Testis (tissue), 2 donors: Measurements from ENCODE around the gene CDH11.

ENCODE experiments used
- POLR2A ChIP-seq: fragments of 450-650 bp; IDR thresholded peaks from one replicate; pipeline ENCODE4 v1.6.1; 2017; ENCODE audit warnings: antibody characterized with exemption, mild to moderate bottlenecking, moderate library complexity
- TF ChIP-seq, protein P1 (sequence below), 3 experiments: fragments of 450-650 bp in 2 of 3; fragments of 200-600 bp in 1 of 3; sonication (generic) in 1 of 3; IDR thresholded peaks; one replicate each; pipeline ENCODE4 v1.5.1; 2016 to 2019; ENCODE audit warnings: antibody characterized with exemption in 3 of 3, mild to moderate bottlenecking in 2 of 3, moderate library complexity in 1 of 3

DNA sequence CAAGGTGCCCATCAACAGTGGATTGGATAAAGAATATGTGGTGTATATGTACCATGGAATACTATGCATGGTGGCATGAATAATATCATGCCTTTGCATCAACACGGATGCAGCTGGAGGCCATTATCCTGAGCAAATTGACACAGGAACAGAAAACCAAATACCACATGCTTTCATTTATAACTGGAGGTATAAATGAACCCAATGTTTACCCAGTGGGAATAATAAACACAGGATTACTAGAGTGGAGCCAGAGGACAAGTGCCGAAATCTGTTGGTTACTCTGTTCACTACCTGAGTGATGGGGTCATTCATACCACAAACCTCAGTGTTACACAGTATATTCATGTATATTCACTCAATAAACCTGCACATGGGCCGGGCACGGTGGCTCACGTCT, 125.2 kb downstream of the CDH11 start:
- TF ChIP-seq, protein P1, sequence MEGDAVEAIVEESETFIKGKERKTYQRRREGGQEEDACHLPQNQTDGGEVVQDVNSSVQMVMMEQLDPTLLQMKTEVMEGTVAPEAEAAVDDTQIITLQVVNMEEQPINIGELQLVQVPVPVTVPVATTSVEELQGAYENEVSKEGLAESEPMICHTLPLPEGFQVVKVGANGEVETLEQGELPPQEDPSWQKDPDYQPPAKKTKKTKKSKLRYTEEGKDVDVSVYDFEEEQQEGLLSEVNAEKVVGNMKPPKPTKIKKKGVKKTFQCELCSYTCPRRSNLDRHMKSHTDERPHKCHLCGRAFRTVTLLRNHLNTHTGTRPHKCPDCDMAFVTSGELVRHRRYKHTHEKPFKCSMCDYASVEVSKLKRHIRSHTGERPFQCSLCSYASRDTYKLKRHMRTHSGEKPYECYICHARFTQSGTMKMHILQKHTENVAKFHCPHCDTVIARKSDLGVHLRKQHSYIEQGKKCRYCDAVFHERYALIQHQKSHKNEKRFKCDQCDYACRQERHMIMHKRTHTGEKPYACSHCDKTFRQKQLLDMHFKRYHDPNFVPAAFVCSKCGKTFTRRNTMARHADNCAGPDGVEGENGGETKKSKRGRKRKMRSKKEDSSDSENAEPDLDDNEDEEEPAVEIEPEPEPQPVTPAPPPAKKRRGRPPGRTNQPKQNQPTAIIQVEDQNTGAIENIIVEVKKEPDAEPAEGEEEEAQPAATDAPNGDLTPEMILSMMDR (IDR thresholded peaks at IDR 0.05), result no peak
- TF ChIP-seq POLR2A, result no peak
